CD14-positive monocyte (primary cell): ENCODE measurements around the gene DTX1. TPM values are rescaled to one million over a fixed set of nuclear protein-coding genes. Genes with fewer than 3 reads are reported as not detected.

Experiments used
- DNase-seq, 3 donors: peaks; one replicate each; pipeline ENCODE4 v3.0.0-alpha.2; 2011 to 2022
- H2AFZ ChIP-seq: 2 replicates; pipeline ENCODE4 v1.6.0; 2012; ENCODE audit warnings: mild to moderate bottlenecking, low read depth, low read length, inconsistent platforms; ENCODE audit not compliant: insufficient read depth, poor library complexity, severe bottlenecking
- H3K27ac ChIP-seq, 2 donors: 1 replicate in 1 of 2; 2 replicates in 1 of 2; pipeline ENCODE4 v1.5.1; 2012 to 2013; ENCODE audit warnings: low read length in 2 of 2, control low read depth in 1 of 2, inconsistent platforms in 1 of 2, low read depth in 1 of 2, mild to moderate bottlenecking in 1 of 2
- H3K27me3 ChIP-seq, 2 donors: one replicate each; pipeline versions ENCODE4 v1.6.0 to v1.6.1; 2011 to 2013; ENCODE audit warnings: low read length in 2 of 2; ENCODE audit not compliant: control insufficient read depth in 2 of 2, insufficient read depth in 2 of 2
- H3K36me3 ChIP-seq, 2 donors: replicated peaks in 1 of 2; 1 replicate in 1 of 2; 2 replicates in 1 of 2; pipeline versions ENCODE4 v1.5.1 to v1.6.1; 2012 to 2013; ENCODE audit warnings: low read length in 2 of 2, control low read depth in 1 of 2, inconsistent platforms in 1 of 2, mild to moderate bottlenecking in 1 of 2; ENCODE audit not compliant: insufficient read depth in 2 of 2, control insufficient read depth in 1 of 2
- H3K4me1 ChIP-seq, 2 donors: 1 replicate in 1 of 2; 2 replicates in 1 of 2; pipeline versions ENCODE4 v1.5.1 to v1.6.1; 2012 to 2013; ENCODE audit warnings: low read length in 2 of 2, control low read depth in 1 of 2, inconsistent platforms in 1 of 2, mild to moderate bottlenecking in 1 of 2, moderate library complexity in 1 of 2; ENCODE audit not compliant: insufficient read depth in 2 of 2, control insufficient read depth in 1 of 2
- H3K4me2 ChIP-seq: replicated peaks from 2 replicates; pipeline ENCODE3; 2012; ENCODE audit warnings: low read length, moderate library complexity, mild to moderate bottlenecking; ENCODE audit not compliant: poor library complexity, severe bottlenecking; ENCODE audit errors: extremely low read depth
- H3K4me3 ChIP-seq, 3 experiments: fragments of 200-600 bp in 1 of 3; sonication (generic) in 1 of 3; replicated peaks in 1 of 3; 1 replicate in 2 of 3; 2 replicates in 1 of 3; pipeline ENCODE4 v1.5.1; 2011 to 2013; ENCODE audit warnings: low read length in 3 of 3, mild to moderate bottlenecking in 3 of 3, control low read depth in 2 of 3, low read depth in 2 of 3, inconsistent platforms in 1 of 3, moderate library complexity in 1 of 3
- H3K79me2 ChIP-seq: 2 replicates; pipeline ENCODE4 v1.6.0; 2012; ENCODE audit warnings: mild to moderate bottlenecking, control low read depth, inconsistent platforms, low read length, moderate library complexity; ENCODE audit not compliant: insufficient read depth
- H3K9ac ChIP-seq: 2 replicates; pipeline ENCODE4 v1.6.0; 2017; ENCODE audit warnings: low read length, mild to moderate bottlenecking; ENCODE audit not compliant: insufficient read depth, poor library complexity, severe bottlenecking
- H3K9me3 ChIP-seq, 2 donors: replicated peaks in 1 of 2; 1 replicate in 1 of 2; 2 replicates in 1 of 2; pipeline versions ENCODE4 v1.5.1 to v1.6.1; 2012 to 2013; ENCODE audit warnings: low read length in 2 of 2, control low read depth in 1 of 2; ENCODE audit not compliant: control insufficient read depth in 1 of 2, insufficient read depth in 1 of 2
- H4K20me1 ChIP-seq: 2 replicates; pipeline ENCODE4 v1.6.0; 2012; ENCODE audit warnings: mild to moderate bottlenecking, low read length, control low read depth, moderate library complexity; ENCODE audit not compliant: insufficient read depth
- H3K27ac Mint-ChIP-seq, 7 donors: one replicate each; pipeline ENCODE4 v1.8.0; 2020; ENCODE audit warnings: mild to moderate bottlenecking in 7 of 7, mixed read lengths in 7 of 7, moderate library complexity in 6 of 7, inconsistent platforms in 2 of 7
- H3K27me3 Mint-ChIP-seq, 3 donors: one replicate each; pipeline ENCODE4 v1.8.0; 2021 to 2022; ENCODE audit warnings: low read depth in 3 of 3, mild to moderate bottlenecking in 3 of 3, mixed read lengths in 3 of 3, moderate library complexity in 3 of 3, inconsistent platforms in 1 of 3
- H3K36me3 Mint-ChIP-seq, 2 donors: one replicate each; pipeline ENCODE4 v1.8.0; 2020; ENCODE audit warnings: mixed read lengths in 2 of 2, inconsistent platforms in 1 of 2, mild to moderate bottlenecking in 1 of 2
- H3K4me1 Mint-ChIP-seq: one replicate; pipeline ENCODE4 v1.8.0; 2020; ENCODE audit warnings: mild to moderate bottlenecking, mixed read lengths
- H3K4me3 Mint-ChIP-seq, 2 donors: one replicate each; pipeline ENCODE4 v1.8.0; 2020; ENCODE audit warnings: mild to moderate bottlenecking in 2 of 2, mixed read lengths in 2 of 2, moderate library complexity in 1 of 2
- H3K9me3 Mint-ChIP-seq, 7 donors: one replicate each; pipeline ENCODE4 v1.8.0; 2020 to 2022; ENCODE audit warnings: mixed read lengths in 7 of 7, mild to moderate bottlenecking in 6 of 7, moderate library complexity in 6 of 7, inconsistent platforms in 2 of 7
- CTCF ChIP-seq: fragments of 200-600 bp; IDR thresholded peaks from one replicate; pipeline ENCODE4 v1.8.0; 2022; ENCODE audit warnings: antibody characterized with exemption, mild to moderate bottlenecking
- whole genome bisulfite sequencing: methylation state at CpG from one replicate; pipeline ENCODE4 v1.1.5; 2013; ENCODE audit warnings: missing lambda C conversion rate; ENCODE audit not compliant: insufficient coverage; 5-methylcytosine and 5-hydroxymethylcytosine counted together
- intact Hi-C, 2 donors: fragments of 100-400 bp; cut with micrococcal nuclease; formaldehyde crosslinking; loops; one replicate each; pipeline versions ENCODE4 v1.15.0 to v1.15.1; 2023
- polyA plus RNA-seq, 3 donors: library from polyadenylated mRNA; depleted of rRNA in 1 of 3; unstranded in 2 of 3; stranded (reverse) in 1 of 3; fragments of 300-500 nt in 2 of 3; fragments of >200 nt in 1 of 3; fragmentation: Illumina TruSeq in 2 of 3; gene quantifications; 1 replicate in 2 of 3; 2 replicates in 1 of 3; pipeline ENCODE4 v1.2.3, GENCODE V29; 2012 to 2021

Gene DTX1
- polyA plus RNA-seq, 3 donors, result 0.04 TPM; not detected in 1

GRCh38 chr12:113058553-113058952 is 2.0 kb downstream of the DTX1 start:
- TF ChIP-seq CTCF, result no peak
- Histone ChIP-seq H3K4me3 (no peak overlapping the region), H3K36me3 (no peaks in the 10 kb centered on the region), H2AFZ (no peak overlapping the region), H3K27me3 (peaks cover 34 to 40% of the 10 kb centered on the region in 2 donors), H3K9ac (no peak overlapping the region), H3K79me2 (no peaks in the 10 kb centered on the region), H3K4me2 (no peak overlapping the region), H3K9me3 (no peaks in the 10 kb centered on the region), H4K20me1 (no peaks in the 10 kb centered on the region), H3K27ac (no peak overlapping the region), H3K4me1 (no peaks in the 10 kb centered on the region)
- no peaks in the 10 kb centered on the region for H3K36me3 Mint-ChIP-seq
- H3K4me1 Mint-ChIP-seq, result no peaks in the 10 kb centered on the region
- H3K27ac Mint-ChIP-seq, result no peak overlapping the region
- peak overlapping the region in 1 of 2 donors; percentile 42 for H3K4me3 Mint-ChIP-seq
- intact Hi-C loops, result no loop called here
- peaks cover 0 to 4% (median 0%) of the 10 kb centered on the region in 7 donors for H3K9me3 Mint-ChIP-seq
- H3K27me3 Mint-ChIP-seq, result peaks cover 27 to 46% (median 32%) of the 10 kb centered on the region in 3 donors
- DNase-seq, result no peak
- WGBS, result 90% methylated on average over 1 of the region's 1 CpG

- H3K4me1 ChIP-seq, result no peaks in the 10 kb centered on the region
- peaks cover 33 to 38% of the 10 kb centered on the region in 2 donors for H3K27me3 ChIP-seq
- no peak for DNase-seq
- H3K9ac ChIP-seq, result no peak overlapping the region
- H3K4me3 Mint-ChIP-seq, result no peak overlapping the region
- H2AFZ ChIP-seq, result no peak overlapping the region
- H3K4me2 ChIP-seq, result no peak overlapping the region
- H3K36me3 Mint-ChIP-seq, result no peaks in the 10 kb centered on the region
- H3K36me3 ChIP-seq, result no peaks in the 10 kb centered on the region
- no peak for TF ChIP-seq CTCF
- H3K79me2 ChIP-seq, result no peaks in the 10 kb centered on the region
- no peaks in the 10 kb centered on the region for H3K4me1 Mint-ChIP-seq
- peaks cover 0 to 4% (median 0%) of the 10 kb centered on the region in 7 donors for H3K9me3 Mint-ChIP-seq
- H3K27me3 Mint-ChIP-seq, result peaks cover 27 to 43% (median 33%) of the 10 kb centered on the region in 3 donors
- H4K20me1 ChIP-seq, result no peaks in the 10 kb centered on the region
- WGBS, result 91% methylated on average over 8 of the region's 8 CpGs
- H3K4me3 ChIP-seq, result no peak overlapping the region
- no peak overlapping the region for H3K27ac Mint-ChIP-seq
- intact Hi-C loops, result no loop called here
- no peak overlapping the region for H3K27ac ChIP-seq
- H3K9me3 ChIP-seq, result no peaks in the 10 kb centered on the region
Measured at GRCh38 chr12:113059071-113059595, 2.6 kb downstream of the DTX1 start.
